ENCODE measurements around the gene GM2A.

DNA sequence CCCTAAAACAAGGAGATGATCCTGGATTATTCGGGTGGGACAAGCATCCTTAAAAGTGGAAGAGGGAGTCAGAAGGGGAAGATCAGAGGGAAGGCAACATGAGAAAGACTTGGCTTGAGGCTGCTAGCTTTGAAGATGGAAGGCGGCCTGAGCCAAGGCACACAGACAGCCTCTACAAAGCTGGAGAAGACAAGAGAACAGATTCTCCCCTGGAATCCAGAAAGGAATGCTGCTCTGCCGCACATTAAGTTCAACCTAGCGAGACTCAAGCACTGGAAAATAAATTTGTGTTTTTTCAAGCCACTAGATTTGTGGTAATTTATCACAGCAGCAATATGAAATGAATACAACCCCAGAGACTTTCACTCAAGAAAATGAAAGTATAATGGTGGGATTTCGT, 32.7 kb downstream of the GM2A start:
- TF ChIP-seq, protein P1, sequence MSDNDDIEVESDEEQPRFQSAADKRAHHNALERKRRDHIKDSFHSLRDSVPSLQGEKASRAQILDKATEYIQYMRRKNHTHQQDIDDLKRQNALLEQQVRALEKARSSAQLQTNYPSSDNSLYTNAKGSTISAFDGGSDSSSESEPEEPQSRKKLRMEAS (CRISPR knock-in tag; IDR thresholded peaks at IDR 0.05): no peak
- no peak for TF ChIP-seq POLR2A (conservative IDR thresholded peaks at IDR 0.05)
- TF ChIP-seq BRF1 (IDR thresholded peaks at IDR 0.05; ENCODE audit: borderline replicate concordance, extremely low read depth, insufficient read length): no peak
- TF ChIP-seq ZZZ3 (IDR thresholded peaks at IDR 0.05): no peak
- no peak for TF ChIP-seq RCOR1 (IDR thresholded peaks at IDR 0.05; ENCODE audit: borderline replicate concordance in 1 of 2, low read depth in 2 of 2, low read length in 2 of 2)
- no peak for TF ChIP-seq ZNF766 (CRISPR knock-in tag; conservative IDR thresholded peaks at IDR 0.05)
